ENCODE data around the gene HOXA10.

HOXA10 gene

GRCh38 chr7:27145165-27145913, 28.8 kb downstream of the HOXA10 start:
- no peak for DNase-seq (ENCODE audit: low read depth in 2 of 2)

GRCh38 chr7:27144781-27145164, 29.3 kb downstream of the HOXA10 start:
- no peak for DNase-seq (ENCODE audit: low read depth in 2 of 2)

DNA sequence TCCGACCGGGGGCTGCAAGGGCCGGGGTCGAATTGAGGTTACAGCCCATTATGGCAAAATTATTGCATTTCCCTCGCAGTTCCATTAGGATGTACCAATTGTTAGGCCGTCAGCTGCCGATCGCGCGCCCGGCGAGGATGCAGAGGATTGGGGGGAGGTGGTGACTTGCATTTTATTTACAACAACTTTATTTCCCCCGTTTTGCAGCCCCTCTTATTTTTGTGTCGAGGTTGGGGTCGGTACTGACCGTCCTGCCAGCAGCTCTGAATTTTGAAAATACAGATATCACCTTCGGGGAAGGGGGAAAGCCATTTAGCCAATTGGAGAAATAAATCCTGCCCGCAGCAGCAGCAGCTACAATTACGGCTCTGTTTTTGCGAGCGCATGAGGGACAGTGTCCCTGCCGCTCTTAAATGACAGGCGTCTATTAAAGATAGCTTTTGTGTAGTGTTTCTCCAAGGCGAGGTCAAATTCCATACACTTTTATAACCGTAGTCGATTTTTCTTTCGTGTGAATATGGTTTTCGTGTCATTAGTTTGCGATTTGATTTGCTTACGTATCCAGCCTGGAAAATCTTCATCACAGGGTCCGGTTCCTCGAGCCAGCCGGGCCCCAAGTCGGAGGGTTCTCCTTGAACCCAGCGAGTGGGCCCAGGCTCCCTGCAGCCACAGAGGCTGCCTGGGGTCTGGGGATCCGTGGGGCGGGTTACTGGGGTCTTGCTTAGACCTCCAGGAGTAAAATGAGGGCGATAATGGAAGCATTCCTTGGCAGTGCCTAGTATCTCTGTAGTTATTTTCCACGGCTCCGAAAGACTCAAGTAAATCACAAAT, 30.0 kb downstream of the HOXA10 start:
- DNase-seq (ENCODE audit: low read depth in 2 of 2), result no peak

GRCh38 chr7:27143023-27143949, 30.8 kb downstream of the HOXA10 start, which contains the start of gene HOXA5:
TSS of gene HOXA5 (minus strand) at chr7:27143681. CDS start at chr7:27143607, 74 bp downstream.
- no peak for DNase-seq (ENCODE audit: low read depth in 2 of 2)

GRCh38 chr7:27142580-27143022, 31.5 kb downstream of the HOXA10 start:
- no peak for DNase-seq (ENCODE audit: low read depth in 2 of 2)

DNA sequence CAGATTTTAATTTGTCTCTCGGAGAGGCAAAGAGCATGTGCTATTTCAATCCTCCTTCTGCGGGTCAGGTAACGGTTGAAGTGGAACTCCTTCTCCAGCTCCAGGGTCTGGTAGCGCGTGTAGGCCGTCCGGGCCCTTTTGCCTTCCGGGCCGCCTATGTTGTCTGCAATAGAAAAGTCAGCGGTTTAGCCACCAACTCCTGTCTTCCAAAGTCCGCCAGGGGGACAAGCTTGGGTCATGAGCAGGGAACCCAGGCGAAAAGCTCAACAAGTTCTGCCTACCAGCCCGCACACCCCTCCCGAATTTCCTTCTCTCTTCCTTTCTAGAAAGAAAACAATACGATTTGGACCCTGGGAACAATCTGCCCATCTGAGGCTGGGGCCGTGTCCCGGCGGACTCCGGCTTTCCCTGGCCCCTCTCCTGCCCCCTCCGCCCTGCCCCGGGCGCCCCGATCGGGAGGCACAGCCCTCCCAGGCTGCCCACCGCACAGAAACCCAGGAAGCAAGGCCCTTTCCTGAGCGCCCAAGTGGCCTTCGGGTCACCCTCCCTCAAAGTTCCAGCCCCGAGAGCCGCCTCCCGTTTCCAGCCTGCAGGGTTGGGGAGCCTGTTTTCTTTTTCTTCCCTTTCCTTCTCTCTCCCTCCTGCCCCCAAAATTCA, 32.1 kb downstream of the HOXA10 start:
- no peak for DNase-seq (ENCODE audit: low read depth in 2 of 2)

DNA sequence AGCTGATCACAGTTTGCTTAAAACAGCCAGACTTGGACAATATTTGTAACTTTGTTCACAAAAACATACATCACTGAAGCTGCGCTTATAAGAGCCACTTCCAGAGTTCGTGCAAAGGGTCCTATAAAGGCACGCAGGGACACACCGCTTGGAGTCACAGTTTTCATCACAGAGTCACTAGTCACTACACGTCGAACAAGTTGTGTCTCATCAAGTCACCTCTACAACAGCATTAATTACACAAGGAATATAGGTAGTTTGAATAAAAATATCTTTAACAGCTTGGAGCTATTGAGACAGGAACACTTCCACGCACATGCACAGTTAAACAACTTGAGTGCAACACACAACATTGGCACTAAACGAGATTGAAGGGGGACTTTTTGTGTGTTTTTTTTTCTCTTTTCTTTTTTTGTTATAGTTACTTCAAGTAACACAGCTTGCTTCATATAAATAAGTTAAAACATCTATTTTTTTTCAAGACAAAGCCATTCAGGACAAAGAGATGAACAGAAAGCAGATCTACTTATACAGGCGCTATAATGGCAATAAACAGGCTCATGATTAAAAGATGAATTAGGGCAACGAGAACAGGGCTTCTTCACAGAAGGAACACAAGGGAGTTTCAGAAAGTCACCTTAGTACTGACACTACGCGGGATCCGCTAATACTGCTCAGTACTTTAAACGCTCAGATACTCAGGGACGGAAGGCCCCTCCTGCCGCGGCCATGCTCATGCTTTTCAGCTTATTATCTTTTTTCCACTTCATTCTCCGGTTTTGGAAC, 32.8 kb downstream of the HOXA10 start:
- no peak for DNase-seq (ENCODE audit: low read depth in 2 of 2)

- no peak for DNase-seq (ENCODE audit: low read depth in 2 of 2)
Measured at GRCh38 chr7:27140126-27140857, 33.8 kb downstream of the HOXA10 start.

DNA sequence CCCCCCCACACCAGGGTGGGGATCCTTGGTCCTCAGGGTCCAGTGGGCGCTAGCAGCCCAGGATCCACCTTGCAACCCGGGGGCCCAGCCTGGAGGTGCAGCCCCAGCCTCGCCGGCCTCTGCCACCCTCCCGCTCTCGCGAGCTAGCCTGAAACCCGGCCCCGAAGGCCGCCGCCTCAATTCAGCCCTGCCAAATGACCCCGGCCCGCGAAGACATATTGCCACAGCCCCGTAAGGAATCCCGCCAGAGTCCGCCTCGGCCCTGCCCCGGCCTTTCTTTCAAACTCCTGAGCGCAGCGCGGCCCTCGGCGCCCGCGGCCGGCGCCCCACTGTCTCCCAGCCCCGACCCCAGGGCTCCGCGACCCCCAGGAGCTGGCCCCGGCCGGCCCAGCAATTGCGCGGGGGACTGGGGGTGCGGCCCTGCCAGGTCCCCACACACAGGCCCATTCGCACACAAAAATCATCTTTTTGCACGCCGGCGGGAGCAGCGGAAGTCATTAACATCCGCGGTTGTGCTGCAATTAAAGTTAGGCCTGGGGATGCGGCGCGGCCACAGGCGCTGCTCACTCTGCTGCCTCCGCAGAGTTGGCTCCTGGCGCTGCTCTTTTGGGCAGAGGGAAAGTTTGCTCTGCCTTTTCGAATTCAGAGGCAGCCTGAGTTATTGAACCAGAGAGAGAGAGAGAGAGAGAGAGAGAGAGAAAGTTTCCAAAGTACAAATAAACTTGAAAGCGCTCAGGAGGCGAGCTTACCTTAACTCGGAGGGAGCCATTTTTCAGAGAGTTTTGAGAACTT, 34.6 kb downstream of the HOXA10 start:
- DNase-seq (ENCODE audit: low read depth in 2 of 2), result no peak

DNA sequence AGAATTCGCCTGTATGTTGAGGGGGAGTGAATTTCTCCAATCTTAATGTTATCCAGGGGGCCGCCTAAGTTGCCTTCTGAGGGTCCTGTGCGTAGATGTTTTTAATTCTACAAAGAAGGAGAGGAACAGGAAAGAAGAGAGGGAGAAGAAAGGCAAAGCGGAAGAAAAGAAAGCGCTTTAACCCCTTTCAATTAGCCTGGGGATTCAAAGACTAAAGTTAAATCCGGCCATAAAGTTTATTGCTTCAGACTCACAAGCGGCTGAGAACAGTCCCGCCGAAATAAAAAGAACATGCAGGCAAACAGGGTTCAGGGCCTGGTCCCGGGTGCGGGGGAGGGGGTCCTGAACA, 35.2 kb downstream of the HOXA10 start:
- DNase-seq (ENCODE audit: low read depth in 2 of 2), result no peak

GRCh38 chr7:27138472-27138871, 35.6 kb downstream of the HOXA10 start:
- no peak for DNase-seq (ENCODE audit: low read depth in 2 of 2)

DNA sequence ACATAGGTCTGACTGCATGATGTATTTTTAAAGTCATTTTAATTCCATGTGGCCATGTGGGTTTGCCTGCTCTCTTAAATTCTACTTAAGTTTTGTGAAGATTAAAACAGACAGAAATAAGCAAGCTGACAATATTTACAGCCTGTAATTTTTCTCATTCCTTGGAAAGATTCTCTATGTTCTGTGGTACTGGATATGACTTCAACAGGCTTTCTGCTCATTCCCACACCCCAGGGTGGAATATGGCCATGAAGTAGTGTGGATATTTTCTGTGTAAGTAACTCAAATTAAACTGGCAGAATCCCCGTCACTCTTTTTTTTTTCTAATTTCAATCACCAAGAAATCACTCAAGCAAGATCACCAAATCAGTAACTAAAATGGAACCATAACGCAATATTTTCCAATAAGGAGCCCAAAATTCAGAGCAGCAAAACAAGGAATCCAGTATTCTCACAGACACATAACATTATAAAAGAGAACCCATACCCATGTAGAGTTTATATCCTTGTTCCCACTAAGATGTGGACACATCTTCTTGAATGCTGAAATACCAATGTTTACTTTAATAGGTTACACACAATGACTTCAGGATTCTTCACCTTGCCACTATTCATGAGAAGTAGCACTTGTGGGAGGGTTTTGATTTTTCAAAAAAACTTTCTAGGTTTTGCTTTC, 36.3 kb downstream of the HOXA10 start:
- no peak for DNase-seq (ENCODE audit: low read depth in 2 of 2)

- no peak for DNase-seq (ENCODE audit: low read depth in 2 of 2)
Measured at GRCh38 chr7:27134392-27134791, 39.7 kb downstream of the HOXA10 start.

- no peak for DNase-seq (ENCODE audit: low read depth in 2 of 2)
Measured at GRCh38 chr7:27133409-27134231, 40.5 kb downstream of the HOXA10 start.

DNA sequence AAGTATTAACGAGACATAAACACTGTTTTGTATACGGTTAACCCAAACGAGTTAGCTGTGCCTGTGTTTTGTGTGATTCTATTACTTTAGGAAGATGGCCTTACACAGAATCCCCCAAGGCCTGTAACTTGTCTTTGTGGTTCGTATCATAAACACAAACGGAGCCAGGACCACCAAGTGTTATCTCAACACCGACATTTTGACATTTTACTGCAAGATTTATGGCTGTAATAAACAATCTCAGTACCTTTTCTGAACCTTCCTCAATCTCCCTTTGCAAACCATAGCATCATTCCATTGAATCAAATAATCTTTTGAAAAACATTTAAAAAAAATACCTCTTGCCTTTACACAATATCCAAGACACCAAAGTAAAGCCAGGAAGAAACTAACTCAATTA, 41.1 kb downstream of the HOXA10 start:
- no peak for DNase-seq (ENCODE audit: low read depth in 2 of 2)

DNA sequence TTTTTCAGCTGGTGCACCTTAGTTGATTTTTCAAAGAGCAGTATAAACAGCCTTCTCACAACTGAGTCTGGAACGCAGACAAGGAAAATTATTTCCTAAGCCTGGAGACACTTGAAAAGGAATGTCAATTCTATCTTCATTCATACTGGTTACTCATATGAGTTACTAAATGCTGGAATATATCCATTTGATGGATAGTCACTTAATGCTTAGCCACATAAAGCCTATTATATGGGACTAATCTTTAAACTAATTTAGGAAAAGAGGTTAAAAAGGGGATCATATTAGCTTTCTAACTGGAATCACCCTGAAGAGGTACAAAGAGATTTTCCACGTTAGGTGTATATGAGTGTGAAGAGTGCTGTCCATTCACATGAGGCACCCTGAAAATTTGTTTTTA, 41.9 kb downstream of the HOXA10 start:
- DNase-seq (ENCODE audit: low read depth in 2 of 2), result no peak

DNA sequence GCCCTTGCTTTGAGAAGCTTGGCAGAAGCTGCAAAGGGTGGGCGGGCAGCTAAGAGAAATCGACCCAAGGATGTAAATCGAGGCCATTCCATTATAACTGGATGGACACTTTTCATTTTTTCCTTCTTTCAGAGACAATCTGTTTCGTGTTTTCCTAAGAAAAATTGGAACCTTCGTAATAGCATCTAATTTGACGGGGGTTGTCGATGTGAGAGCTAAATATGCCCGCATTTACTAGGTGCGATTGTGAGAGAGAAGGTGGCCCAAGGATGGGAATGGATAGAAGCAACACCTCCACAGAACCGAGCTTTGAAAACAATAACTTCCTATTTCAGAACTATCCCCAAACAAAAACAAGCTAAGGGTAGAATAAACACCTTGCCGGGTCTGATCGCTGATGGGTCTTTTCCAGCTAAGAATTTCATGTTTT, 42.7 kb downstream of the HOXA10 start:
- DNase-seq (ENCODE audit: low read depth in 2 of 2), result no peak
